NCI-H1105 (cell line): ENCODE data around the gene THAP3.
"Not testable (repeated sequence)": the region's sequence is repeated elsewhere in the genome, so short reads cannot be mapped to it uniquely, and the experiment has no call there.

Experiments
- DNase-seq: peaks from one replicate; lab custom pipeline; 2025; lab: John Stamatoyannopoulos, UW

THAP3 gene

DNA sequence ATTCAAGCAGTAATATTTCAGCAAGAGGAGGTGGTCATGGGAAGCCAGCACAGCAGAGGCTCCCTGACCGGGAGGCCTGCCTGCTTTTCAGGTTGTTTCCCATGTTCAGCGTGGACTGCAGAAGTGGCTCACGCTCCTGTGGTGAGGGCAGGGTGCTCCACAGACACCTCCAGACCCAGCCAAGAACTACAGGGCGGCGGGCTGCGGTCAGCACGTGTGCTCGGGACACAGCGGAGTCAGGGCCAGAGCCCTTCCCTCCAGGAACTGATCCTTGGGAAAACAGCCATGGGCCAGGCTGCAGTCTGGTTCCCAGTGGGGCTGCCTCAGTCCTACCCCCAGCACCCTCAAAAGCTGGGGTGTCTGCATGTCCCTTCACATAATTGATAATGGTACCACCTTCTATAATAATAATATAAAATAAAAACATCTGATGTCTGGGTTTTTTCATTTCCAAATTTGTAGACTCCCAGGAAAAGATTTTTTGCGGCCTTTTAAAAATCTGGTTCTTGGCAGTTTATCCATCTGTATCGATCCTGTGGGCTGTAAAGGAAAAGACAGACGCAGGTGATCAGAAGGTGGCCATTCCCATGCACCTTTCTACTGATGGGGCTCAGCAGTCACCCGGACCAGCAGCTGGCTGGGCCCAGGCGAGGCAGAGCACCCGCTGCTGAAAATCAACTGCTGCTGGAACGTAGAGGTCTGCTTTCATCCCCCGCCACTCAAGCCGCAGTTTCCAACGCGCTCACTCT lies 10.7 kb downstream of the THAP3 start:
- DNase-seq = no peak

DNA sequence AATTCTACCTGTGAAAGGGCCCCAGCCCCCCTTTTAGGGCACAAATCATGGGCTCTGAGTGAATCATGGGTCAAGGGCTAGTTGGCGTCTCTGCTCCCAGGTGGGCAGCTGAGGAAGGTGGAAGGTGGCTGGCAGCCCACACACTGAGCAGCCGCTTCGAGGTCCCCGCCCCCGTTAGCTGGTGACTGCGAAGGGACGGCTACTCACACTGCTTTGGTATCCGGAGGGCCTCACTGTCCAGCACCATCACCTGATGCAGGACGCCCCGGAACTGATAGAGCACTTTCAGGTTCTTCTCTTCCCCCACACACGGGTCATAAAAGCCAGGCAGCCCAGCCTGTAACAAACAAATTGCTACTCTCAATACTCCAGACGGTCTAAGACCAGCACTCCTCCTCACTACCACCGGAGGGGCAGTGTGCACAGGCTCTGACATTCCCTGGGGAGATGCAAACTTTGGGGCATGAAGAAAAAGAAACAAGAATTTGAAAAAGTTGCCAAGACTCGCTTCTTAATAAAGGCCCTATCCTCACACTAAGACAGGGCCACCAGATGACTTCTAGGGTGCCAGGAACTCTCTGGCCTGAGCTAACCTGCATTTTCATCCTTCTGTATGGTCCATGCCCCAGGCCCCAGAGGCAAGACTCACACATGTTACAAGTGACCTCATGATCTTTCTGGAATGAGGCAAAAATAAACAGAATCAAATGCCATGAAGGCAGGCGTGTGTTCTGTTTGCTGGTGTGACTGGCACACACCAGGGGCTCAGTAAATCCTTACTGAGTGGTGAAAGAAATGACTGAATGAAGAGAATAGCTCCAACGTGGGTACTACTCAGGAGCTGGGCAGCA lies 11.5 kb downstream of the THAP3 start:
- no peak for DNase-seq

DNA sequence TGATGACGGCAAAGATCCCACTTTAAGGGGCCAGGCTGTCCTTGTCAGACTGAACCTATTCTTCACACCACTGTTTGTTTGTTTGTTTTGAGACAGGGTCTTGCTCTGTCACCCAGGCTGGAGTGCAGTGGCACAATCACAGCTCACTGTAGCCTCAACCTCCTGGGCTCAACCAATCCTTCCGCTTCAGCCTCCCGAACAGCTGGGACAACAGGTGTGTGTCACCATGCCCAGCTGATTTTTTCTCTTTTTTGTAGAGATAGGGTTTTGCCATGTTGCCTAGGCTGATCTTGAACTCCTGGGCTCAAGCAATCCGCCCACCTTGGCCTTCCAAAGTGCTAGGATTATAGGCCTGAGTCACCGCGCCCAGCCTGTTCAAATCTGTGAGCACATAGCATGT lies 12.1 kb downstream of the THAP3 start:
- not testable (repeated sequence) for DNase-seq

DNA sequence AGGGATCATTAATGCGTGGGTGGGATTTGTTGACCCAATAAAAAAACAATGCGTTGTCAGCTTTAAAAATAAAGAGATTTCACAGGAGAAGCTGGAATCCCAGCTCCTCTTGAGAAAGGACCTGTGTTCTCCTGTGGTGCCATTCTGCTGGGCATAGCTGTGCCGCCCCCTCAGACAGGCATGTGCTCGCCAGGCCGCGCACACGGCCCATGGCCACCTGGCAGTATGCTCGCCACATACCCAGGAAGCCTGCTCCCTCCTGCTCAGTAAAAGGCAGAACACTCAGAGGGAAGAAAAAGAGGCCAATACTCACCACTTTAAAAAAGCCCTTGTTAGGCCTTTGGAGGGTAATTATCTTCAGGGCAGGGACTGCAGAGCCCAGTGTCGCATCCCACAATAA lies 13.1 kb downstream of the THAP3 start:
- no peak for DNase-seq

DNA sequence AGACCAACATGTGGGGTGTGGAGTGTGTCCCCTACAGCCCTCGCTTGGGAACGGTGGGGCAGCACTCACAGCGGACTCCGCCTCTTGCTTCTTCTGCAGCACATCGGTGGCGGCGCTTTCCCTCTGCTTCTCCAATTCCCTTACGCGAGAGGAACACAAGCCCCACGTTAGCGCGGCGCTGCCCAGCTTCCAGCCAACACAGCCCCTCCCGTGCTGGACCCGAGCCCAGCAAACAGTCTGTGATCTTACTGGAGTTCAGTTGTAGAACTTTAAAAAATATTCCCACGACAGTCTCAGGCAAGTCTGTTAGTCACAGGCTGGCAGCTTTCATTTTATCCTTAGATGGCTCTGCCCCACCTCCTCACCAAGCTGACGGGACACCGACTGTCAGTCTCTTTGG lies 13.6 kb downstream of the THAP3 start:
- no peak for DNase-seq

DNA sequence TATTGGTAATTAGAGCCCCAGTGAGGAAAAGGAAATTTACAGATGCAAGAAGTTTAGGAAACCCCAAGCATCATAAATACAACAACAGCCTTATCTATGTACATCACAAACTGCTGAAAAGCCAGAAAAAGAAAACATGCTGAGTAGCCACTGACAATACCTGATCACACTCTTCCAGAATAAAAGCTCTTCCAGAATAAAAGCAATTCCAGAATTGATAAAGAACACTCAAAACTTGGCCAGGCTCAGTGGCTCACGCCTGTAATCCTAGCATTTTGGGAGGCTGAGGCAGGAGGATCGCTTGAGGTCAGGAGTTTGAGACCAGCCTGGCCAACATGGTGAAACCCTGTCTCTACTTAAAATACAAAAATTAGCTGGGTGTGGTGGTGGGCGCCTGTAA lies 16.2 kb downstream of the THAP3 start:
- not testable (repeated sequence) for DNase-seq

DNA sequence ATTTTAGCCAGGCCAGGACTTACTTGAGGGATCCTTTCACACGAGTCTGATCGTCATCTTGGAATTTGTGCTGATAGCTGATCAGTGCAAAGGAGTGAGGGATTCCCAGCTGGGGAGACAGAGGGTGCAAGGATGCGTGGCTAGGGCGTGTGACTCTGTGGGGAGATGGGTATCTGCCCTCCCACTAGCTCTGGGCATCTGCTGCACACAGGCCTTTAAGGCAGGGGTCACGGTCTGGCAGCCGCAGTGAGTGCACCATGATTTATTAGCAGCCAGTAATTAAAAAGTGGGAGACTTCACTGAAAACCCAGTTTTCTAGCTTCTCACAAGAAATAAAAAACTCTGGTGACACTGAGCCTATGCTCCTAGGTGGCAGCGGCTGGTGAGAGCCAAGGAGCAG lies 20.4 kb downstream of the THAP3 start:
- no peak for DNase-seq

DNA sequence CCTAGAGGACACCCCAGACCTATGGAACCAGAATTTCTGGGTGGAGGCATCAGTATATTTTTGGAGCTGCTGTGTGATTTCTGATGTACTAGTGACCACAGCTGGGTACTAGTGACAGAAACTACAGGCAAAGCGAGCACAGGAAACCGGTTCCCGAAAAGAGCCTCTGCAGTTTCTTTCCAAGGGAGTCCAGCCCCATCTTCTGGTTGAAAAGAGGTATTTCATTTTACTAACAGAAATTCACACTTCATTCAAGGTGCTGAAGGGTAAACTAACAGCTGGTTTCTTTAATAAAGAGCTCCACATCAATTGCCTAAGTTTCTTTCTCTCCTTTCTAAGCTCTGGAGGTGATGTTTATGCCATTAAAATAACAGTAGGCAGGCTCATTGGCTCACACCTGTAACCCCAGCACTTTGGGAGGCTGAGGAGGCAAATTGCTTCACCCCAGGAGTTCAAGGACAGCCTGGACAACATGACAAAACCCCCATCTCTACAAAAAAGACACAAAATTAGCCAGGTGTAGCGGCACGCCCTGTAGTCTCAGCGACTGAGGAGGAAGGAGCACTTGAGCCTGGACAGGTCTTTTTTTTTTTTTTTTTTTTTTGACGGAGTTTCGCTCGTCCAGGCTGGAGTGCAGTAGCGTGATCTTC lies 22.0 kb downstream of the THAP3 start:
- DNase-seq = peak; percentile 11

DNA sequence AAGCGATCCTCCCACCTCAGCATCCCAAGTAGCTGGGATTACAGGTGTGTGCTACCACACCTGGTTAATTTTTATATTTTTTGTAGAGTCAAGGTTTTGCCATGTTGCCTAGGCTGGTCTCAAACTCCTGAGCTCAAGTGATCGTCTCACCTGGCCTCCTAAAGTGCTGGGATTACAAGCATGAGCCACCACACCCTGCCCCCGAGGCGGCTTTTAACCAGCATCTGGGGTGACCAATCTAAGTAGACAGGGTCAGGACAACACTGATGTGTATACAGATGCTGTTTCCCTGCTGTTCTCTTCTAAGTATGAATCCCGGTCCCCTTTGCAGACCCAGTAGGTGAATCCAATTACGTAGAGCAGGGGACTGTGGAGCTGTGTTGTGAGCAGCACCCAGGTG lies 23.9 kb downstream of the THAP3 start:
- DNase-seq = no peak

DNA sequence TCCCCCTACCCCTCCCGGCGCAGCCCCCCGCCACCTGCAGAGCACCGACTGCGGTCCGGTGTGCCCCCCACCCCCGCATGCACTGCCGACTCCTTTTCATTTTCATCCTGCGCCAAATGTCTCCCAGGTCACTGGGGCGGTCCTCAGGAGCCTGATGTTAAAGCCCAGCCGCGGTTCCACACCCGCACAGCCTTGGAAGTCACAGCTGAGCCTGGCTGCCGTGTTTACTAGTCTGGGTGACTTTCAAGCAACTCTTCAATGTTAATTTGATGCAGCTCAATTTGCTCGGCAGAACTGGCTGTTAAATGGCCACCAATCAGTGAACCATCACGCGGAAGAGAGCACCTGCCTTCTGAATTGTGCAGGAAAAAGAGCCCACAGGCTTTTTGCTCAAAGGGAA lies 27.2 kb downstream of the THAP3 start:
- no peak for DNase-seq

DNA sequence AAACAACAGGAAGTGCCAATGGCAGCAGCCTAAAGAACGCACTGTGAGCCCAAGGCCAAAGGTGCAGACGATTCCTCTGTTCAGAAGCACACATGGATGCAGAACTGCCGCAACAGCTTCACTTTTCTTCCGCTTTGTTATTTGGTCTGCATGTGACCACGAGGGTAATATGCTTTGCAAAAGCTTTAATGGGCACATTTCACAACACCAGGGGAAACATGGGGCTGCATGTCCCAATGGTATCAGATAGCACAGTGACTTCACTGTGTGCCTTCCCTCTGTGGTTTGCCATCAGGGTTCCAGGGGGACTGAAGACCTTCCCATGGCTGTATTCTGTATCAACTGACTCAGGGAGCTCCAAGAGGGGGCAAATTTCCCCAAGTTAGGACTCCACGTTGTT lies 28.3 kb downstream of the THAP3 start:
- no peak for DNase-seq

DNA sequence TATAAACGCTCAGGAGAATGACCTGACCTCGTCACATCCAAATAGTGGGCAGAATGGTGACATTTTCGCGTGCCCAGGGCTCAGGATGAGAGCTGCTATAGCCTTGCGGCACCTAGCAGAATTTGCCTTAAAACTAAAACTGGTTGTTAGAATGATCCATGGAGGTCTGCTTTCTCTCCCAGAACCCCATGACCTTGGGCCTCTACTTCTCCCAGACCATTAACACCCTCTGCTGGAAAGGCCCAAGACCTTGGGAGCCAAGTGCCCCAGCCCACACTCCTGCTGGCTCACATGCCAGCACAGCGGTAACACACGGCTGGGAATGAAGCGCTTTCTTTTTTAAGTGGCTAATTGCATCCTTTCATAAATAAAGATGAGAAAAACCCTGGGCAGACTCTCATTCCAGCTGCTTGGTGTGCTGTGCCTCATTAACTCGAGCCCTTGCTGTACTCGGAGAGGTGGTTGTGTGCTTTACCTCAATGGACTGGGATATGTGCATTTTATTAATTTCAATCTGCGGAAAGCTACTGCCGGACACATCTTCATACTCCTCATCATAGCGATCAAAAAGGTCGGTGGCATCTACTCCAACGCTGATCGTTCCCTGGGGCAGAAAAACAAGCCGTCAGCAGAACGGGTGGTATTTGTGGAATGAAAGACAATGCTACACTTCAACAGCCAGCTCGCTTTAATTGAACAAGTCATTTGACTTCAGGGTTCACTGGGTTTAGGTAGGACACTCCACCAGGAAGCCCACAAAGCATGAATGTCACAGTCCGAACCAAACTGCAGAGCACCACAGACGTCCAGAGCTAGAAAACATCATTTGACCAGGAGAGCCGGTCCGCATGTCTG lies 29.0 kb downstream of the THAP3 start:
- no peak for DNase-seq

DNA sequence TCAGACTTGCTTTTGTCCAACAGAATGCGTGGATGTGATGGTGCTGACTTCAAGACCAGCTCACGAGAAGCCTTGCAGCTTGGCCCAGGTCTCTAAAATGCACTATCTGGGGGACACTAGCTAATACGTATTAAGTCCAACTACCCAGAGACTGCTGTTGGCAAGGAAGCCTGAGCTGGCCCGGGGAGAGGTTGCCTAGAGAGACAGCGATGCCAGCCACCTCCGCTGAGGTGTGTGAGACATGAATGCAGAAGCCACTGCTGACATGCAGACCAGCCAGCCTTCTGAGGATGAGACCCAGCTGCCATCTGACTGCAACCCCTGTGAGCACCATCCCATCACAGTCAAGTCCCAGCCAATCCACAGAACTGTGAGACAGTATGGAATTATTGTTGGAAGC lies 32.5 kb downstream of the THAP3 start:
- DNase-seq = no peak

DNA sequence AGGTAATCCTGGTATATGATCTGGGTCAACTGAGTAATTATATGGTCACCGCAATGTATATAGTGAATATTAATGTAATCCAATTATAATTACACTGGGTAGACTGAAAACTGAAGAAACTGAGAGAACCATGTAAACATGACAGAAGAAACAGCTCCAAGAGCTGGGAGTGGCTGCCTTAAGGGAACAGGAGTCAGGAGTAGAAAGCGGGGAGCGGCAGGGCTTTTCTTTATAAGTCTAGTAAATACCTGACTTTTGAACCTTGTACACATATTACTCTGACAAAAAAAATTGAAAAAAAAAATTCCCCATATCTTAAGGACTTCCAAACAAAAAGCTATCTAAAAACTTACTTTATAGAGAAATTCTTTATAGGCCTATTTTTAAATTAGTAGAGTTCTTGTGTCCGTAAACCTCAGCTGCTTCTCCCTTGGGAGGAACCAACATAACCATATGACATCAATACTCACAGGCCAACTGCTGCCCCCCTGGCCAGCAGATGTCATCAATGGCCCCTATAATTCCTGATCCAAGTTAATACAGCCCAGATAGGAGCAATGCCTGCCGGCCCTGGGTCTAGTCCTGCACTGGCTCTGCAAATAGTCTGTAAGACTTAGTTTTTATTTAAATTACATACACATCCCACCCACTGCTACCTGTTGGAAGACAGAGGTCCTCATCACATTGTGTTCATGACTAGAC lies 33.8 kb downstream of the THAP3 start:
- DNase-seq = no peak

DNA sequence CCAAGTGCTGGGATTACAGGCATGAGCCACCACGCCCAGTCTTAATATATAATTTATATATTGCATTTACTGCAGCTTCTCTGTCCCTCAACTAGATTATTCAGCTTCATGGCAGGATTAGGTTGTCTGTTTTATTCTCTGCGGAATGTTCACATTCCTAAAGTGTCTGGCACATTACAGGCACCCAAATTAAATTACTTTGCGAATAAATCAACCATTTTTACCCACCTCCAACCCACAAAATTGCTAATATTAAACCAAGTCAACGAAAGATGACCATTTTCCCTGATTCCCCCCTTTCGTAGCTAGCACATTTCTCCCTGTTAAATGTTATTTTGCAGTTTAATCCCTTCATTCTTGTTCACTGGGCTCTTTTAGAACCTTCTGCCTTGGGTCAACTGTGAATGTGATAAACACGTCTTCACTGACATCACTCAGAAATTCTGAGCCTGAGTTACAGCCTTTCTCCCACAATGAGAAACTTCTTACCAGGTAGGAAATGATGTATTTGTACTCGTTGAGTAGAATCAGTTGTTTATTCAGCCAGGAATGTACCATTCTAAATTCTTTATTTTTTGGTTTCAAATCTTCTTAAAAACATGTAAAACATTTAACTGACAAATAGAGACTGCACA lies 35.9 kb downstream of the THAP3 start:
- DNase-seq = no peak

DNA sequence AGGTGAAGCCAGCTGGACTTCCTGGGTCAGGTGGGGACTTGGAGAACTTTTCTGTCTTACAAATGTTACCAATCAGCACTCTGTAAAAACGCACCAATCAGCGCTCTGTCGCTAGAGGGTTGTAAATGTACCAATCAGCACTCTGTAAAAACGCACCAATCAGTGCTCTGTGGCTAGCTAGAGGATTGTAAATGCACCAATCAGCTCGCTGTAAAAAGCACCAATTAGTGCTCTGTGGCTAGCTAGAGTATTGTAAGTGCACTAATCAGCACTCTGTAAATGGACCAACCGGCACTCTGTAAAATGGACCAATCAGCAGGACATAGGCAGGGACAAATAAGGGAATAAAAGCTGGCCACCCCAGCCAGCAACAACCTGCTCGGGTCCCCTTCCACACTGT lies 37.8 kb downstream of the THAP3 start:
- not testable (repeated sequence) for DNase-seq

DNA sequence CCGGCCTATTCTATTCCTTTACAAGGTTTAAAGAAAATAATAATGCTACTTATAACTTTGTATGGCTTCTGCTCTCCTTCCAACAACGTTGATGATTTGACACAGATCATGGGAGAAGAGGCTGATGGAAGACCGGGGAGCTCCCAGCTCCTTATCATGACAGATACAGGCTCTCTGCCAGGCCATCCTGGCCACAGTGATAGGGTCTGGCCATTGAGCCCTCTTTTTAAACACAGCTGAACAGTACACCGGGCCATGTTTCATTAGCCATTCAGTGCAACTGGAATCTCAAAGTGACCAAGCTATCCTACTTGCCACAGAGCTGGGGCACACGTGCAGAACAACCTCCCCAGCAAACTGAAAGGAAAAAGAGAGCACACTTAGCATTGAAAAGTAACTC lies 42.0 kb downstream of the THAP3 start:
- no peak for DNase-seq

DNA sequence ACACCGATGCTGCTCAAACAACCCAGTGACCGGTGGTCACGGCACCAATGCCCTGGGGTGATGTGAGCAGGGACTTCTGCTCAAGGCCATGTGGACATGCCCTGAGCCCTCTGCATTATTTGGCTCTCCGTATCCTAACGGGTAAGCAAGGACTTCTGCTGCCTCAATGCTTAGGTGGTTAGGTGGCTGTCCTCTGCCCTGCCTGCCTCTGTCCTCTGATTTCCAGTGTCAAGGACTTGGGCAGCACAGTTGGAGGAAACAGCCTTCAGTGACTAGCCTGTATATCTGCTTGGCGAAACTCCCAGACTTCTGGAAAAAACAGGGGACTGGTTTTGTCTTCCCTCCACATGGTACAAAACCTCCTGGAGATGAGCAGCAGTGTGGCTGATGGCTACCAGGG lies 42.5 kb downstream of the THAP3 start:
- DNase-seq = no peak

DNA sequence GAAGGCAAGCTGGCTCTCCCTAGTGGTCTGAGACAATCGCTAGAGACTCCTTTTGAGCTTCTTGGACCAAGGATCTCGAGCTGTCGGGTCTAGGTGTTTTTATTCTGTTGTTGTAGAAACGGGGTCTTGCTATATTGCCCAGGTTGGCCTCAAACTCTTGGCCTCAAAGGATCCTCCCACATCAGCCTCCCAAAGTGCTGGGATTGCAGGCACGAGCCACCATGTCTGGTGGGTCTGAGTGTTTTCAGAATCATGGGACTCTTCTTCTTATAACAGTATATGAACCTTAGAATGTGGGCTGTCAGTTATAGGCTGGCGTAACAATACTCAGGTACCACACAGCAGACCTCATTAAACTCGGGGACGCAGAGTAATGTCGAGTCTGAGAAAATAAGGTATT lies 43.8 kb downstream of the THAP3 start:
- no peak for DNase-seq

DNA sequence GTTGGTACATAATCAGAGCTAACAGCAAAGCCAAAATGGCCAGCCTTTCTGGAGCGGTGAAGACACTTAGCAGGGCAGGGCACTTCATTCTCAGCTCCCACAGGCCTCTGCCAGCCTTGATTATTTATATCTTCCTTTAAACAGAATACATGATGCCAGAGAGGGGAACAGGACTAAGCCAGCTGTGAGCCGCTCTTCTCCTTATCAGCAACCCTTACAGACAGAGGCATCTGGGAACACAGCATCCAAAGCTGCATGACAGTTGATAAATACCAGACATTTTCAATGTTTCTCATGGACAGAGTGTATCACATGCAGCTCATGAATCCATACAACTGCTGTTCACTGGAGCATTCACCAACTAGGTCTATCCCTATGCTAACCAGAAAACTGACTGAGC lies 47.9 kb downstream of the THAP3 start:
- DNase-seq = no peak

DNA sequence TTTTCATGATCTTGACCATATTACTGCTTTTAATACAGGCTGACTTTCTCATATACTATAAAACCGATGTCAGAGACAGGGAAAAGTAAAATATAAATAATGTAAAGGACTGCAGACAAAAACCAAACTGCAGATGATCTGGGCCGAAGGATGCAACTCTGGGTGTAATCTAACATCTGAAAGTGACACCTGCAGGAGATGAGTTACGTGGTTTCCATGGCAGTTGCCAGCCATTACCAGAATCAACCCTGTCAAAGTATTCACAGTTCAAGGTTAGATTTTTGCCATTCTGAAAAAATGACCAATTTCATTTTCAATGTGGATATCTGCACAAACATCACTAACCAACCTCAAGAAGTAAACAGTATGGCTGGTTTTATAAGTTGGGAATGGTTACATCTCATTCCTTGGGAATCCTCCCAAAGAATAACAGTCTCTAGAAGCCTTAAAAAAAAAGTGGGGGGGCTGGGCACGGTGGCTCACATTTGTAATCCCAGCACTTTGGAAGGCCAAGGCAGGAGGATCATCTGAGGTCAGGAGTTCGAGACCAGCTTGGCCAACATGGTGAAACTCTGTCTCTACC lies 49.2 kb downstream of the THAP3 start:
- DNase-seq = no peak
